Esophagus muscularis mucosa (tissue), 4 donors: Measurements from ENCODE around the gene DUSP22.

Experiments
- EP300 ChIP-seq: sonication (generic); formaldehyde crosslinking; IDR thresholded peaks from one replicate; pipeline ENCODE4 v1.6.1; 2017; ENCODE audit warnings: antibody characterized with exemption
- POLR2A ChIP-seq: fragments of 450-650 bp; IDR thresholded peaks from one replicate; pipeline ENCODE4 v1.6.1; 2017; ENCODE audit warnings: antibody characterized with exemption, moderate library complexity, mild to moderate bottlenecking, low read depth
- POLR2AphosphoS5 ChIP-seq, 2 donors: sonication (generic); formaldehyde crosslinking; IDR thresholded peaks; one replicate each; pipeline ENCODE4 v1.6.1; 2017; ENCODE audit warnings: antibody characterized with exemption in 2 of 2
- TF ChIP-seq, protein P1 (sequence below), 3 experiments: fragments of 200-600 bp in 2 of 3; fragments of 450-650 bp in 1 of 3; sonication (generic) in 2 of 3; IDR thresholded peaks; one replicate each; pipeline ENCODE4 v1.5.1; 2017 to 2019; ENCODE audit warnings: antibody characterized with exemption in 3 of 3, mild to moderate bottlenecking in 2 of 3, moderate library complexity in 1 of 3

DNA sequence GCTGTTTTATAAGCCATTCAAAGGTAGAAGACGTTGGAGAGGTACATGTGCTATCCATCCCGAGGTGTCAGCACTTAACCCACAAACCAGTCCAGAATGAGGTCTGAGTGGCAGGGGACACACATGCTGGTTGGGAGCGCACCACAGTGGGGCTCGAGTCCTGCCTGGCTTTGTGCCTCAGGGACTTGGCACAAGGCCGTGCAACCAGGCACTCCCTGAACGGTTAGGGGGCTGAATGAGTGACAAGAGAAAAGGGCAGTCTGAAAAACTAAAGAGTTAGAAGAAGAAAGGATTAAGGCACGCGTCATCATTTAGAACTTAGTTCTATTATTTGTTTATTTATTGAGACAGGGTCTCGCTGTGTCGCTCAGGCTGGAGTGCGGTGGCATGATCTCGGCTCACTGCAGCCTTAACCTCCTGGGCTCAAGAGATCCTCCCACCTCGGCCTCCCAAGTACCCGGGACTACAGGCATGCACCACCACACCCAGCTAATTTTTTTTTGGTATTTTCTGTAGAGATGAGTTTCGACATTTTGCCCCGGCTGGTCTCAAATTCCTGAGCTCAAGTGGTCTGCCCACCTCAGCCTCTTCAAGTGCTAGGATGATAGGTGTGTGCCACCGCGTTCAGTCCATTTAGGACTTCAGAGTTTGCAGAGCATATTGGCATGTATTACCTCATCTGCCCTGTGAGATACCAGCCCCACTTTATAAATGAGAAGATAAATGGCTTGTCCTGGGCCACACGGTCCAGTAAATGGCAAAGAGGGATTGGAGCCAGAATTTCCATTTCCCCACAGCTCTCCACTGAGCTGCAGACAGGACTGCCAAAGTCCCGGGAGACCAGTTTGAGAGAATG lies 51.9 kb downstream of the DUSP22 start:
- TF ChIP-seq POLR2A = no peak
- TF ChIP-seq, protein P1, sequence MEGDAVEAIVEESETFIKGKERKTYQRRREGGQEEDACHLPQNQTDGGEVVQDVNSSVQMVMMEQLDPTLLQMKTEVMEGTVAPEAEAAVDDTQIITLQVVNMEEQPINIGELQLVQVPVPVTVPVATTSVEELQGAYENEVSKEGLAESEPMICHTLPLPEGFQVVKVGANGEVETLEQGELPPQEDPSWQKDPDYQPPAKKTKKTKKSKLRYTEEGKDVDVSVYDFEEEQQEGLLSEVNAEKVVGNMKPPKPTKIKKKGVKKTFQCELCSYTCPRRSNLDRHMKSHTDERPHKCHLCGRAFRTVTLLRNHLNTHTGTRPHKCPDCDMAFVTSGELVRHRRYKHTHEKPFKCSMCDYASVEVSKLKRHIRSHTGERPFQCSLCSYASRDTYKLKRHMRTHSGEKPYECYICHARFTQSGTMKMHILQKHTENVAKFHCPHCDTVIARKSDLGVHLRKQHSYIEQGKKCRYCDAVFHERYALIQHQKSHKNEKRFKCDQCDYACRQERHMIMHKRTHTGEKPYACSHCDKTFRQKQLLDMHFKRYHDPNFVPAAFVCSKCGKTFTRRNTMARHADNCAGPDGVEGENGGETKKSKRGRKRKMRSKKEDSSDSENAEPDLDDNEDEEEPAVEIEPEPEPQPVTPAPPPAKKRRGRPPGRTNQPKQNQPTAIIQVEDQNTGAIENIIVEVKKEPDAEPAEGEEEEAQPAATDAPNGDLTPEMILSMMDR (IDR thresholded peaks at IDR 0.05) = no peak
- no peak for TF ChIP-seq POLR2AphosphoS5 (IDR thresholded peaks at IDR 0.05)
- no peak for TF ChIP-seq EP300
